GM12873 (cell line): ENCODE results near the gene DAB1.

Experiments used
- TF ChIP-seq, protein P1 (sequence below): IDR thresholded peaks from 2 replicates; pipeline ENCODE4 v1.5.1; 2012; ENCODE audit warnings: low read depth, mild to moderate bottlenecking, moderate library complexity, low read length, control low read depth; ENCODE audit not compliant: insufficient read depth; ENCODE audit errors: missing control alignments

The DAB1 gene

GRCh38 chr1:57134803-57135202, 289.1 kb downstream of the DAB1 start:
- TF ChIP-seq, protein P1, sequence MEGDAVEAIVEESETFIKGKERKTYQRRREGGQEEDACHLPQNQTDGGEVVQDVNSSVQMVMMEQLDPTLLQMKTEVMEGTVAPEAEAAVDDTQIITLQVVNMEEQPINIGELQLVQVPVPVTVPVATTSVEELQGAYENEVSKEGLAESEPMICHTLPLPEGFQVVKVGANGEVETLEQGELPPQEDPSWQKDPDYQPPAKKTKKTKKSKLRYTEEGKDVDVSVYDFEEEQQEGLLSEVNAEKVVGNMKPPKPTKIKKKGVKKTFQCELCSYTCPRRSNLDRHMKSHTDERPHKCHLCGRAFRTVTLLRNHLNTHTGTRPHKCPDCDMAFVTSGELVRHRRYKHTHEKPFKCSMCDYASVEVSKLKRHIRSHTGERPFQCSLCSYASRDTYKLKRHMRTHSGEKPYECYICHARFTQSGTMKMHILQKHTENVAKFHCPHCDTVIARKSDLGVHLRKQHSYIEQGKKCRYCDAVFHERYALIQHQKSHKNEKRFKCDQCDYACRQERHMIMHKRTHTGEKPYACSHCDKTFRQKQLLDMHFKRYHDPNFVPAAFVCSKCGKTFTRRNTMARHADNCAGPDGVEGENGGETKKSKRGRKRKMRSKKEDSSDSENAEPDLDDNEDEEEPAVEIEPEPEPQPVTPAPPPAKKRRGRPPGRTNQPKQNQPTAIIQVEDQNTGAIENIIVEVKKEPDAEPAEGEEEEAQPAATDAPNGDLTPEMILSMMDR, result no peak

DNA sequence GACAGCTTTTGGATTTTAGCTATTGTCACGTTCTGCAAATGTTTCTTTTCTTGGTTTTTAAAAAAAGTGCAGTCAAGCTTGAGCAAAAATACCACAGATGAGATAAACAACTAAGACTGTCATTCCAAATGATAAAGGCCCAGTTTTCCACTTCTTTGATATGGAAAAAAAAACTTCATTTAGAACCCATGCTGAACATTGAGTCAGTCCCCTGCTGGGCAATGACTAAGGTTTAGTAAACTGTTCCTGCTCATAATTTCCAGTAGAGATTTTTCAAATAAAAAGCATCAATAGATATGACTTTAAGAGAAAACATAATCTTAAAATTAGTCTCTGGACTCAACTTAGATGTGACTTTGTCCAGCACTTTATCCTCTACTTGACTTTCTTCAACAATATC, 290.2 kb downstream of the DAB1 start:
- TF ChIP-seq, protein P1, result no peak

DNA sequence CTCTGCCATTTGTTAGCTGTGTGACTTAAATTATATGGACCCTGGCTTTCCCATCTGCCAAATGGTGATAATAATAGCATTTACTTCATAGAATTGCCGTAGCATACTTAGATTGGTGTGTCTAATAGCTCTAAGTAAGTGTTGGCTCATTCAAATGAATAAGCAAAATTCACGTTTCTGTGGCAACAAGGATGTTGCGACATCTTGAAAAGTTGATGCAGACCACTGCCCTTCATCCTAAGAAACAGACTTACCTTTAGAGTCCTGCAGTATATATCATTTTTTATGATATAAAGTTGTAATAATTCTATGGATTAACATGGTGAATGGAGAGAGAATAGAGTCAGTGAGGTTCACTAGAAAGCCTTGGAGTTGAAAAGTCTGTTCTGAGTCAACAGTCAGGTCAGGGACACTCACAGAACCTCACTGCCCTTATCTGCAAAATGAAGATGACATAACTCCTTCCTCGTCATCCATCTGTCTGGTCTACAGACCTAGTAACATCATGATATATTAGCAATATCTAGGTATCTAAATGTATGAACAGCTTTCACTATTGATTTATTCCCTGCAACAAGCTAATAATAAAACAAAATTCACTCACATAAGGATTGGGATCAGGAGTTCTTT, 290.8 kb downstream of the DAB1 start:
- TF ChIP-seq, protein P1, result no peak

DNA sequence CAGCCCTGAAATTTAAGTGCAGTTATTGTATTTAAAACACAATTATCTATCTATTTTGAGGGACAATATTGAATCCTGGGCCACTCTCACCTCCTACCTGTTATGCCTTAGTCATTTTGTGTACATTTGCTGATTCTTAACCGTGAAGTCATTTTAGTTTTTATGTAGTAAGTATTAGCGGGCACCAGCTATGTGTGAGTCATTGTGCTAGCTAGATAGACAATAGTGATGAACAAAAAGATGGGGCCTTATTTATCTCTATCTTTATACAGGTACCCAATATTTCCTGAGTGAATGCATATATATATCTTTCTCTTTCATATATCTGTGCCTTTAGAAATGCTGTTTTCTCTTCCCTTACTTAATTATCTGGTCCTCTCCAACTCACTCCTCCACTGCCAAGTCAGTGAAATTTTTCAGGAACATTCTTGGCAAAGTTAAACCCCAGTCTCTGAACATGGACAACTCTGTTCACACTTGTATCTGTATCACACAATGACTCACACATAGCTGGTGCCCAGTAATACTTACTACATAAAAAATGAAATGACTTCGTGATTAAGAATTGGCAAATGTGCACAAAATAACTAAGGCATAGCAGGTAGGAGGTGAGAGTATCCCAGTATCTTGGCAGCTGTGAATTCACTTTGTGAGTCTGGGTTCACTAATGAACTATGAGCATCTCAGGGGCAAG, 292.0 kb downstream of the DAB1 start:
- TF ChIP-seq, protein P1, result no peak

- TF ChIP-seq, protein P1, result no peak
These were observed 292.6 kb downstream of the DAB1 start for GRCh38 chr1:57131257-57131656.

GRCh38 chr1:57129865-57130264, 294.0 kb downstream of the DAB1 start:
- TF ChIP-seq, protein P1, result no peak

DNA sequence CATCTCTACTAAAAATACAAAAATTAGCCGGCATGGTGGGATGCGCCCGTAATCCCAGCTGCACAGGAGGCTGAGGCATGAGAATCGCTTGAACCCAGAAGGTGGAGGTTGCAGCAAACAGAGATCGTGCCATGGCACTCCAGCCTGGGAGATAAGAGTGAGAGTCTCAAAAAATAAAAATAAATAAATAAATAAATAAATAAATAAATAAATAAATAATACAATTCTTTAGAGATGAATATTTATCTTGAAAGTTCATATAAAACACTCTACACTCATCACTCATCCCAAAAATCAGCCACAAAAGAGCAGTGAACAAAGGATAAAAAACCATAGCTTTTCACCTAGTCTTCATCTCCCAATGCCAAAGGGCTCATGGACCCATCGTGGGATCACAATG, 295.9 kb downstream of the DAB1 start:
- TF ChIP-seq, protein P1, result no peak
